Gastroesophageal sphincter (tissue), 3 donors: Measurements from ENCODE around the gene B3GALT2.

Experiments used
- EP300 ChIP-seq: sonication (generic); formaldehyde crosslinking; IDR thresholded peaks from one replicate; pipeline ENCODE4 v1.6.1; 2017; ENCODE audit warnings: antibody characterized with exemption, mild to moderate bottlenecking
- POLR2A ChIP-seq, 2 donors: fragments of 450-650 bp; IDR thresholded peaks; one replicate each; pipeline ENCODE4 v1.6.1; 2017; ENCODE audit warnings: antibody characterized with exemption in 2 of 2, mild to moderate bottlenecking in 2 of 2, moderate library complexity in 1 of 2
- TF ChIP-seq, protein P1 (sequence below), 4 experiments: fragments of 200-600 bp in 2 of 4; fragments of 450-650 bp in 2 of 4; sonication (generic) in 1 of 4; IDR thresholded peaks; one replicate each; pipeline ENCODE4 v1.5.1; 2017 to 2019; ENCODE audit warnings: antibody characterized with exemption in 4 of 4, mild to moderate bottlenecking in 2 of 4, moderate library complexity in 2 of 4

GRCh38 chr1:193131266-193131860, 55.0 kb downstream of the B3GALT2 start:
- TF ChIP-seq POLR2A (IDR thresholded peaks at IDR 0.05) = no peak
- TF ChIP-seq, protein P1, sequence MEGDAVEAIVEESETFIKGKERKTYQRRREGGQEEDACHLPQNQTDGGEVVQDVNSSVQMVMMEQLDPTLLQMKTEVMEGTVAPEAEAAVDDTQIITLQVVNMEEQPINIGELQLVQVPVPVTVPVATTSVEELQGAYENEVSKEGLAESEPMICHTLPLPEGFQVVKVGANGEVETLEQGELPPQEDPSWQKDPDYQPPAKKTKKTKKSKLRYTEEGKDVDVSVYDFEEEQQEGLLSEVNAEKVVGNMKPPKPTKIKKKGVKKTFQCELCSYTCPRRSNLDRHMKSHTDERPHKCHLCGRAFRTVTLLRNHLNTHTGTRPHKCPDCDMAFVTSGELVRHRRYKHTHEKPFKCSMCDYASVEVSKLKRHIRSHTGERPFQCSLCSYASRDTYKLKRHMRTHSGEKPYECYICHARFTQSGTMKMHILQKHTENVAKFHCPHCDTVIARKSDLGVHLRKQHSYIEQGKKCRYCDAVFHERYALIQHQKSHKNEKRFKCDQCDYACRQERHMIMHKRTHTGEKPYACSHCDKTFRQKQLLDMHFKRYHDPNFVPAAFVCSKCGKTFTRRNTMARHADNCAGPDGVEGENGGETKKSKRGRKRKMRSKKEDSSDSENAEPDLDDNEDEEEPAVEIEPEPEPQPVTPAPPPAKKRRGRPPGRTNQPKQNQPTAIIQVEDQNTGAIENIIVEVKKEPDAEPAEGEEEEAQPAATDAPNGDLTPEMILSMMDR (IDR thresholded peaks at IDR 0.05) = no peak
- TF ChIP-seq EP300 = no peak
